Measurements from ENCODE around the gene GFOD1. TPM values are rescaled to one million over a fixed set of nuclear protein-coding genes. Genes with fewer than 3 reads are reported as not detected.

Gene GFOD1
- total and polyA plus RNA-seq, 2 of the 4 experiments (the other 2 are of a cell fraction) = 1.8 to 3.4 TPM

- Histone ChIP-seq H3K27ac (ENCODE audit: insufficient read depth, low read length) (no peak overlapping the region), H2BK120ac (ENCODE audit: low read depth, low read length) (no peak overlapping the region), H3K4me2 (ENCODE audit: low read depth, low read length) (peak overlapping the region; percentile 10; the same call in 1 of the 2 replicates), H3K9me3 (ENCODE audit: control insufficient read depth, insufficient read depth, low read length) (no peaks in the 10 kb centered on the region), H3K18ac (ENCODE audit: low read depth, low read length) (peak overlapping the region; percentile 28; the same call in 1 of the 2 replicates), H2BK15ac (ENCODE audit: low read depth, low read length) (no peak overlapping the region), H3K4me3 (ENCODE audit: insufficient read depth, low read depth, low read length) (no peak overlapping the region), H3K9me1 (ENCODE audit: insufficient read depth, low read length) (peaks cover 10% of the 10 kb centered on the region), H4K91ac (ENCODE audit: insufficient read depth, low read depth, low read length) (no peak overlapping the region), H4K20me1 (ENCODE audit: insufficient read depth, low read length) (no peaks in the 10 kb centered on the region), H3K4me1 (ENCODE audit: control insufficient read depth, insufficient read depth, low read length) (peaks cover 12% of the 10 kb centered on the region), H3K79me1 (ENCODE audit: low read depth in 1 of 2, low read length in 2 of 2) (peaks cover 0 to 12% of the 10 kb centered on the region in 2 experiments; a peak in 2 of 4 replicates), H3K27me3 (ENCODE audit: control insufficient read depth, insufficient read depth, low read length) (no peaks in the 10 kb centered on the region), H2AK5ac (ENCODE audit: low read depth, low read length) (no peak overlapping the region), H3K56ac (ENCODE audit: extremely low read depth, insufficient read depth, low read length) (no peak overlapping the region), H3K9ac (ENCODE audit: low read depth, low read length) (no peak overlapping the region), H2BK5ac (ENCODE audit: low read depth, low read length, poor library complexity, severe bottlenecking) (no peak overlapping the region), H4K8ac (ENCODE audit: low read depth in 2 of 2, low read length in 2 of 2) (no peak overlapping the region), H2AFZ (replicated peaks; ENCODE audit: low read length, poor library complexity) (no peak overlapping the region), H3K14ac (replicated peaks; ENCODE audit: low read depth, low read length) (0 out of 2 replicates have a peak overlapping the region, but pooled peaks have one; percentile 5), H2BK20ac (ENCODE audit: low read depth, low read length) (no peak overlapping the region), H2AK9ac (replicated peaks; ENCODE audit: low read depth, low read length, poor library complexity) (no peak overlapping the region), H3K4ac (ENCODE audit: low read depth, low read length) (no peak overlapping the region), H4K5ac (ENCODE audit: low read depth, low read length) (no peak overlapping the region), H3K23ac (ENCODE audit: low read depth, low read length) (no peak overlapping the region), H3K36me3 (ENCODE audit: control insufficient read depth, insufficient read depth, low read length) (no peaks in the 10 kb centered on the region)
- ChIA-PET POLR2A (ENCODE audit: unreplicated experiment) (no interaction called here), CTCF (no interaction called here)
- dilution Hi-C loops (cut with HindIII; ENCODE audit: low sequenced_read_pairs, unreplicated experiment) = no loop called here
- no peak for DNase-seq
- TF ChIP-seq CEBPB (IDR thresholded peaks at IDR 0.05; ENCODE audit: low read depth, low read length) (no peak), MAFK (IDR thresholded peaks at IDR 0.05; ENCODE audit: low read depth, low read length) (no peak), ELK1 (IDR thresholded peaks at IDR 0.05; ENCODE audit: borderline replicate concordance, low read depth, low read length) (no peak), POLR2A (IDR thresholded peaks at IDR 0.05; ENCODE audit: low read depth, low read length) (no peak)
- intact Hi-C loops (cut with micrococcal nuclease) = no loop called here
- in situ Hi-C loops (cut with MboI; ENCODE audit: low sequenced_read_pairs) = no loop called here
- no peak for ATAC-seq (ENCODE audit: low read depth)
- BruUV-seq (replicated peaks) = no TSS peak
Measured at GRCh38 chr6:13404892-13405254, 82.5 kb downstream of the GFOD1 start.
